GM23248 (cell line): ENCODE results near the gene LYST. TPM values are rescaled to one million over a fixed set of nuclear protein-coding genes. Genes with fewer than 3 reads are reported as not detected.
"Not testable (repeated sequence)": the region's sequence is repeated elsewhere in the genome, so short reads cannot be mapped to it uniquely, and the experiment has no call there.

Source experiments
- DNase-seq: peaks from one replicate; pipeline ENCODE4 v3.0.0-alpha.2; 2015
- H2AFZ ChIP-seq: fragments of 200-600 bp; sonication (generic); 2 replicates; pipeline ENCODE4 v1.6.1; 2016; ENCODE audit warnings: antibody characterized with exemption
- H3F3A ChIP-seq: fragments of 200-600 bp; sonication (generic); 2 replicates; pipeline ENCODE4 v1.6.1; 2016; ENCODE audit warnings: mild to moderate bottlenecking, antibody characterized with exemption, mixed run types; ENCODE audit not compliant: insufficient read depth
- H3K27ac ChIP-seq: fragments of 200-600 bp; sonication (generic); 2 replicates; pipeline ENCODE4 v1.5.1; 2016; ENCODE audit warnings: mild to moderate bottlenecking
- H3K27me3 ChIP-seq: fragments of 200-600 bp; sonication (generic); replicated peaks from 2 replicates; pipeline ENCODE4 v1.6.1; 2016; ENCODE audit warnings: mild to moderate bottlenecking; ENCODE audit not compliant: insufficient read depth
- H3K36me3 ChIP-seq: fragments of 200-600 bp; sonication (generic); 2 replicates; pipeline ENCODE4 v1.6.1; 2016; ENCODE audit warnings: low read depth, mild to moderate bottlenecking
- H3K4me1 ChIP-seq: fragments of 200-600 bp; sonication (generic); 2 replicates; pipeline ENCODE4 v1.6.1; 2016; ENCODE audit warnings: mild to moderate bottlenecking; ENCODE audit not compliant: insufficient read depth
- H3K4me2 ChIP-seq: fragments of 200-600 bp; sonication (generic); one replicate; pipeline ENCODE4 v1.6.1; 2016; ENCODE audit warnings: mild to moderate bottlenecking; ENCODE audit not compliant: unreplicated experiment
- H3K4me3 ChIP-seq: fragments of 200-600 bp; sonication (generic); 2 replicates; pipeline ENCODE4 v1.5.1; 2016; ENCODE audit warnings: mild to moderate bottlenecking
- H3K79me2 ChIP-seq: fragments of 200-600 bp; sonication (generic); 2 replicates; pipeline ENCODE4 v1.6.1; 2016; ENCODE audit warnings: mild to moderate bottlenecking; ENCODE audit not compliant: insufficient read depth
- H3K9ac ChIP-seq: fragments of 200-600 bp; sonication (generic); 2 replicates; pipeline ENCODE4 v1.6.1; 2016; ENCODE audit warnings: mild to moderate bottlenecking
- H3K9me2 ChIP-seq: fragments of 200-600 bp; sonication (generic); 2 replicates; pipeline ENCODE4 v1.6.1; 2016; ENCODE audit warnings: mixed run types, mild to moderate bottlenecking, moderate library complexity; ENCODE audit not compliant: insufficient read depth
- H3K9me3 ChIP-seq: fragments of 200-600 bp; sonication (generic); one replicate; pipeline ENCODE4 v1.6.1; 2017; ENCODE audit warnings: low read depth
- H4K20me1 ChIP-seq: fragments of 200-600 bp; sonication (generic); 2 replicates; pipeline ENCODE4 v1.6.0; 2016; ENCODE audit not compliant: insufficient read depth
- EZH2 ChIP-seq: fragments of 200-600 bp; sonication (generic); IDR thresholded peaks from 2 replicates; pipeline ENCODE4 v1.6.1; 2018; ENCODE audit warnings: antibody characterized with exemption, mild to moderate bottlenecking; ENCODE audit not compliant: insufficient read depth, poor library complexity, severe bottlenecking
- EZH2phosphoT487 ChIP-seq: fragments of 200-600 bp; sonication (generic); IDR thresholded peaks from 2 replicates; pipeline ENCODE4 v1.6.1; 2018; ENCODE audit warnings: antibody characterized with exemption, moderate library complexity, mild to moderate bottlenecking, low read depth; ENCODE audit not compliant: insufficient read depth
- WGBS, 2 experiments: methylation state at CpG; one replicate each; pipeline ENCODE4 v1.1.6; 2015 to 2017; ENCODE audit warnings: low lambda C conversion rate in 2 of 2, low coverage in 1 of 2; ENCODE audit errors: missing lambda C conversion rate in 2 of 2; 5-methylcytosine and 5-hydroxymethylcytosine counted together
- in situ Hi-C: fragments of 300-500 bp; cut with MboI; formaldehyde crosslinking; loops from 2 replicates; pipeline ENCODE4 v1.15.0; 2020
- polyA plus RNA-seq: library from polyadenylated mRNA; unstranded; fragments of >200 nt; fragmentation: Nextera tagmentation; extraction: Ambion mirVana; gene quantifications from 2 replicates; pipeline ENCODE4 v1.2.1, GENCODE V29; 2016
- total RNA-seq: library from RNA; depleted of rRNA; stranded (reverse); fragments of >200 nt; shearing (Covaris generic); gene quantifications from 2 replicates; pipeline ENCODE4 v1.2.3, GENCODE V29; 2014

The LYST gene
- total and polyA plus RNA-seq, 2 experiments from 2014 or later, result 5.1 to 9.0 TPM

- Histone ChIP-seq H3K79me2 (no peaks in the 10 kb centered on the region), H2AFZ (peak overlapping the region; percentile 11; the same call in 1 of the 2 replicates), H3K9me2 (no peaks in the 10 kb centered on the region), H3K27ac (no peak overlapping the region), H3F3A (no peaks in the 10 kb centered on the region), H3K27me3 (peaks cover 32% of the 10 kb centered on the region), H3K9ac (no peak overlapping the region), H4K20me1 (no peaks in the 10 kb centered on the region), H3K4me3 (peak overlapping the region; percentile 67), H3K9me3 (no peaks in the 10 kb centered on the region), H3K4me1 (no peaks in the 10 kb centered on the region), H3K4me2 (peak overlapping the region; percentile 60), H3K36me3 (no peaks in the 10 kb centered on the region)
- WGBS, 2 experiments, result 9 to 11% methylated on average over 28 to 31 of the region's 31 CpGs
- TF ChIP-seq EZH2 (no peak), EZH2phosphoT487 (no peak)
- DNase-seq, result peak; percentile 15
- in situ Hi-C loops, result no loop called here
Measured at GRCh38 chr1:235648407-235648907, 218.2 kb downstream of the LYST start.

GRCh38 chr1:235647537-235647936 is 219.2 kb downstream of the LYST start:
- WGBS, 2 experiments, result 86 to 89% methylated on average over 12 of the region's 12 CpGs
- H3K36me3 ChIP-seq, H3F3A ChIP-seq, H3K4me1 ChIP-seq, in situ Hi-C loops, H3K9me3 ChIP-seq, H2AFZ ChIP-seq, H3K9me2 ChIP-seq, DNase-seq, H3K9ac ChIP-seq, H3K4me2 ChIP-seq, H3K79me2 ChIP-seq, H4K20me1 ChIP-seq, H3K4me3 ChIP-seq, H3K27ac ChIP-seq: not testable (repeated sequence)
- H3K27me3 ChIP-seq, result peaks cover 32% of the 10 kb centered on the region

- no peak for DNase-seq
- Histone ChIP-seq H3K27ac (no peak overlapping the region), H3K36me3 (no peaks in the 10 kb centered on the region), H3F3A (no peaks in the 10 kb centered on the region), H2AFZ (no peak overlapping the region), H3K27me3 (peaks cover 27% of the 10 kb centered on the region), H4K20me1 (no peaks in the 10 kb centered on the region), H3K4me1 (no peaks in the 10 kb centered on the region), H3K4me2 (no peak overlapping the region), H3K79me2 (no peaks in the 10 kb centered on the region), H3K9me3 (no peaks in the 10 kb centered on the region), H3K9me2 (no peaks in the 10 kb centered on the region), H3K4me3 (no peak overlapping the region), H3K9ac (no peak overlapping the region)
- in situ Hi-C loops, result no loop called here
- TF ChIP-seq EZH2phosphoT487 (no peak), EZH2 (no peak)
- 73 to 78% methylated on average over 9 of the region's 9 CpGs for WGBS, 2 experiments
Measured at GRCh38 chr1:235646463-235646862, 220.2 kb downstream of the LYST start.

- Histone ChIP-seq H3K36me3 (no peaks in the 10 kb centered on the region), H3F3A (no peaks in the 10 kb centered on the region), H3K4me3 (no peak overlapping the region), H3K4me1 (no peaks in the 10 kb centered on the region), H3K27me3 (peaks cover 15% of the 10 kb centered on the region), H3K9me2 (no peaks in the 10 kb centered on the region), H3K9ac (no peak overlapping the region), H3K79me2 (no peaks in the 10 kb centered on the region), H2AFZ (no peak overlapping the region), H3K4me2 (no peak overlapping the region), H3K27ac (no peak overlapping the region), H3K9me3 (no peaks in the 10 kb centered on the region), H4K20me1 (no peaks in the 10 kb centered on the region)
- no peak for TF ChIP-seq EZH2phosphoT487
- no peak for TF ChIP-seq EZH2
- WGBS, 2 experiments, result 55 to 62% methylated on average over 13 of the region's 13 CpGs
- in situ Hi-C loops, result no loop called here
- DNase-seq, result no peak
Measured at GRCh38 chr1:235644693-235645305, 221.9 kb downstream of the LYST start.
